GM19452 (cell line): ENCODE data around the gene GNB1.

ENCODE experiments used
- ATAC-seq: cut with Tn5 transposase; IDR thresholded peaks from one replicate; pipeline ENCODE4 v1.9.1; 2021; ENCODE audit not compliant: unreplicated experiment

GNB1 gene

DNA sequence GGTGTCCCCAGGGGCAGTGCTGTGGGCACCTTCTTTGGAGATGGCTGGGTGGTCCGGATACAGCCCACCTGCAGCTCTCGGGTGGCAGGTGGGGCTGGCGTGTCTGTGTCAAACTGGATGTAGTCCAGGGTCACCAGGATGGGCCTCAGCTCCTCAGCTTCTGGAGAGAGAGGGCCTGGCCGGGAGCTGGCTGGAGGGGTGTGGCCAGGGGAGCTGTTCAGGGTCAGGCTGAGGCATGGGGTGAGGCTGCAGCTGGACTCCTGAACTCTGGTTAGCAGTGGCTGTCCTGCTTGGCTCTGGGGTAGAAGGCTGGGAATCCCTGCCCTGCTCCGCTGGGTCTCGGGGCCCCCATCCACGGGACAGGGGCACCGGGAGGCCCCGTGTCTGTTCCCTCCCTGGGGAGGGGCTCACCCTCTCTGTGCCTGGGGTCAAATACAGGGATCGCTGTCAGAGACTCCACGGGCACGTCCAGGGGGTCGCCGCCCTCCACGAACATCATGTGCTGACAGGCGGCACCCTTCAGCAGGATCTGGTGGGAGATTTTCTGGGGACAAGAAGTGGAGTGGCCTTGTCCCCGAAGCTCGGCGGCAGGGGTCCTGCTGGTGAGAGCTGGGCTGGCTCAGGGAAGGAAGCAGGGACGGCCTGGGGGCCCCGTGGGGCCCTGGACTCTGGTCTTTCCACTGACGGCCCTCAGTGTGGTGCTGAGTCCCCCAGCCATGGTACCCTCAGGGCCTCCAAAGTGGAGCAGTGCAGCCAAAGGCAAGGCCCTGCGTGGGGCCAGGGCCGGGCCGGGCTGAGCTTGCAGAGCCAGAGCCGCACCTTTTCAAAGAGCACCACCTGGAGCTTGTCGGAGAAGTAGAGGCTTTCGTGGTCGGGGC lies 32.3 kb upstream of the GNB1 start:
- ATAC-seq: no peak

DNA sequence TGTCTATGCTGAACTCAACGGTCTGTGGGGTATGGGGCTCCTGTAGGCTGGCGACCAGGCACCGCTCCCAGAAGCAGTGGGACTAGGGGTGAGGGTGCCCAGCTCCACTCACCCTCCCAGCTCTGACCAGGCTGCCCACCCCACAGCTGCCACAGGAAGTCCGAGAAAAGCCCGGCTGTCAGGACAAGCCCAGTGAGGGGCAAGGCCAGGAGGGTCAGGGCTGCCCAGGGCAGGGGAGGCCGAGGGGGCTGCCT lies 31.7 kb upstream of the GNB1 start:
- no peak for ATAC-seq

DNA sequence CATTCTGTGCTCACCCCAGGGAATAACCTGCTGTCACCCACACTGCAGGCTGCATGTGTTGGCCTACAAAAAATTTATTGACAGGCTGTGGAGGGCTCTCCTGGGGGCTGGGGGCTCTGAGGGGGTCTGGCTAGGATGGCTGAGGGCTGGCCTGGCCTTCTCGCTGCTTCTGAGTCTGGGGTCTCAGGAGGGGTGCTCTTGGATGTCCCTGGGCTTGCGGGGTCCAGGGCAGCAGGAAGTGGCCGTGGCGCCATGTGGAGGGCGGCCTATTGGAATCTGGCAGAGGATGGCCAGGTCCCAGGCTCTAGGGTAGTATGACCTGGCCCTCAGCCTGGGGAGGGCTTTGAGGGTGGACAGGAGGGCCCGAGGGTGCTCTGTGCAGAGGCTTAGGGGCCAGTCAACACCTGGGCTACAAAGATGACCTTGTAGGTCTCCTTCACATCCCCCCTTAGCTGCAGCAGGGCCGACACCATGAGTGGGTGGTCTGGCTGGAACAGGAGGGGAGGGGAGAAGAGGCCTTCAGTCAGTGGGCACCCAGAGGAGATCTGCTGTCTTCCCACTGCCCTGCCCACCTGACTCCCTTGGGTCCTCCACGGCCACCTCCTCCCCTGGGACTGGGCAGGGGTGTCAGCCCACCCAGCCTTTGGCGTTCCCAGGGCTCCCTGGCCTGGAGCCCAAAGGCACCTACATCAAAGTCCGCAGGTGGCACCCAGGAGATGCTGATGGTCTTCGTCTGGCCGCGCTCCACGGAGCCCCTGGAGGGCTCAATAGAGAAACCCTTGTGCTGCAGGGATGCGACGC lies 31.2 kb upstream of the GNB1 start:
- ATAC-seq: no peak

DNA sequence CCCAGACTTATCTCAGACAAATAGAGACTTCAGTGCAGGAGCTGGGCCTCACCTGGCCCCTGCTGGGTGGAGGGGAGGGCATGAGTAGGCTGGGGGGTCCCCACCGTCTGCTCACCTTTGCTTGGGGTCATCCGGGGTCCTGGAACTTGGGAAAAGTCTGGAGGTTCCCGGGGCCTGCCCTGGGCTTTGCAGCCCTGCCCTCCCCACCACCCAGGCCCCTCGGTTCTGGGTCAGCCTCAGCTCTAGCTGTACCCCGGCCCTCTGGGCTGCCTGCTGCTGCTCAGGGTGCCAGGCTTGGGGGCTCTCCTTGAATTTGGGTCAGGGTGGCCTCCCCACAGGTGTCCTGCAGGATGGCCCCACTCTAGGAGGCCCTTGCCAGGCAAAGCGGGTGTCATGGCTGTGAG lies 30.6 kb upstream of the GNB1 start:
- ATAC-seq: no peak

DNA sequence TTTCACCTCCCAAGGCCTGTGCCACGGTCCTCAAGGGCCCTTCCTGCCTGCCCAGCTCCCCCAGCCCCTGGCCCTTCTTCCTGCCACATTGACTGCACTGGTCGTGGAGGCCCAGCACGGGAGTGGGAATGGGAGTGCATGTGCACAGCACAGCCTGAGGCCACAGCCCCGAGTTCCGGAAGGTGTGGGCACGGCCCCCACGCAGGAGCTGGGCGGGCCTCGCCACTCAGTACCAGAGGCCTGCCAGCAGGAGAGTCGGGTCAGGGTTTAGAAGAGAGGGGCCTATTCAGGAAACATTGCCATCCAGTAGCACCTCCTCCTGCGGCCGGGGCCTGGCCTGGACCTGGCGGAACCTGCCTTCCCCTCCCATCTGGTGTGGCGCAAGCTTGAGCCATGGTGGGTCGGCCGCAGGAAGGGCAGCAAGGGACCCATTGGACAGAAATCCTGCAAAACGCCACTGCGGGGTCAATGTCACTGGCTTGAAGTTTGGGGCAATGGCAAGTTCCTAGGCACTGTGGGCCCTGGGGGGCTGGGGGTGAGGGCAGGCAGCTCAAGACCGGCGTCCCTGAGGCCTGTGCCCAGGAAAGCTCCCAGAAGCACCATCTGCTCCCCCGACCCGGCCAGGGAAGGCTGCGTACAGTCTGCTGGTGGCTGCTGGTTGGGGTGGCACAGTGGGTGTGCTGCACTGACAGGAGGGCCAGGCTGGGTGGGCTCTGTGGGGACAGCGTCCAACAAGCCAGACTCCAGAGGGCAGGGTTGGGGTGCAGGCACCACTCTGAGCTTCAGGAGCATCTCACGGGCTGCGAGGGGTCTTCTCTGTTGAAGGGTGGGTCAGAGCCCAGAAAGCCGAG lies 29.9 kb upstream of the GNB1 start:
- ATAC-seq: no peak

DNA sequence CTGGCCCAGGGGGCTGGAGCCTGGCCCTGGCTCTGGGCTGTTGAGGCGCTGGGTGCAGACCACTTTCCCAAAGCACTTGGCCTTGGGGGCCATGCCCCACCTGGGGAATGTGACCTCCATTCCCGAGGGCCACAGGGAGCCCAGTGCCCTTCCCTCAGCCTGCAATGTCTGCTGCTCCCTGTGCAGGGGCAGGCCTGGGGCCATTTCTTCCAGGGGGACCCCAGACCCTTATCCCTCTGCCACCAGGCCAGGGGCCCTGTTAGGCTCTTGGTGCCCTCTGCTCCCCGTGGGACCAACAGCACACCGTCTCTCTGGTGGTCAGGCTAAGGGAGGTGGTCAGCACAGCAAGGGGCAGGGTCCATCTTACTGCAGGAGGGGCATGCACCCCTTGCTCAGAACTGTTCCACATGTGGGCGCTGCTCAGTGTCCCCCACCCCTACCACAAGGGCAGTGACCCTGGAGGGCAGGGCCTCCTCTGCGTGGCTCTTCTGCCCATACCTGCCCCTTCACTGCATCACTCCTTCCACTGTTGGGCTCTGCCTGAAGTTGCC lies 29.2 kb upstream of the GNB1 start:
- ATAC-seq: no peak

DNA sequence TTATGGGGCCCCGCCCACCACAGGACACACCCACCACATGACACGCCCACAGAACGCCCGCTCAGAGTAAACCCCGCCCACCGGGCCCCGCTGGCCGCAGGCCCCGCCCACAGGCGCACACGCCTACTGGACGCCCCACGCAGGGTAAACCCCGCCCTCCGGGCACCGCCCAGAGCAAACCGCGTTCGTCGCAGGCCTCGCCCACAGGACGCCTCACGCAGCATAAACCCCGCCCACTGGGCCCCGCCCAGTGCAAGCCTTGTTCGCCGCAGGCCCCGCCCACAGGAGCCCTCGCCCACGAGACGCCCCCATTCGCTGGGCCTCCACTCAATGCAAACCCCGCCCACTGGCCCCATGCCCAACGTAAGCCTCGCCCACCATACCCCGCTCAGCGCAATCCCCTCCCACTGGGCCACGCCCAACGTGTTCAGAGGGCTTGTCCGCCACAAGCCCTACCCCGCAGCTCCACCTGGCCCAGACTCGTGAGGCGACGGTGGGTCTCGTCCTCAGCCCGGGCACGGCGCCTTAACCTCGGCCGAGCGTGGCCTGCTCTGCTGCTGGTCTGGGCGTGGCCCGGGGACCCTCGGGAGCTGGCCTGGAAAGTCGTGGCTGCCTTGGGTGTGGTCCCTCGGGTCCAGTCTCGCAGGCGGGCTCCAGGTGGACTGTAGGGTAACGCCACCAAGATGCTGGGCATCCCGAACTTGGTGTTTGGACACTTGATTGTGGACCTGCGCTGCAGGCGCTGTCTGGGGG lies 28.6 kb upstream of the GNB1 start:
- peak; percentile 81 for ATAC-seq

DNA sequence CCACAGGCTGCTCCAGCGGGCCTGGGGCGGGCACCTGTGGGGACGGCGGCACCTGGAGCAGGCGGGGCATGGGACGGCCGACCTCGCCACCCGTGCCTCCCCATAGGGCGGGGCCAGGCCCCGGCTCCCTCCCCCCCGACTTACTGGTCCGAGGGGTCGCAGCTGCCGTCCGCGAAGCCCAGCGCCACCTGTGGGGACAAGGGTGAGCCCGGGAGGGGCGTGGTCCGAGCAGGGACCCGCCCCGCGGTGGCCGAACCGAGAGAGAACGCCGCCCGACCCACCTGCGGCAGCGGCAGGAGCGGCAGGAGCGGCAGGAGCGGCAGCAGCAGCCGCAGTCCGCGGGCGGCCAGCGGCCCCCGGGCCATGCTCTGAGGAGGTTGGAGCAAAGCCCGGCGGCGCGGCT lies 28.0 kb upstream of the GNB1 start, which contains the start of gene TMEM52:
TMEM52 (minus strand) TSS at position 379 of the 403 bp plus-strand sequence; CDS start at position 365, 14 bp downstream.
- peak; percentile 39 for ATAC-seq

DNA sequence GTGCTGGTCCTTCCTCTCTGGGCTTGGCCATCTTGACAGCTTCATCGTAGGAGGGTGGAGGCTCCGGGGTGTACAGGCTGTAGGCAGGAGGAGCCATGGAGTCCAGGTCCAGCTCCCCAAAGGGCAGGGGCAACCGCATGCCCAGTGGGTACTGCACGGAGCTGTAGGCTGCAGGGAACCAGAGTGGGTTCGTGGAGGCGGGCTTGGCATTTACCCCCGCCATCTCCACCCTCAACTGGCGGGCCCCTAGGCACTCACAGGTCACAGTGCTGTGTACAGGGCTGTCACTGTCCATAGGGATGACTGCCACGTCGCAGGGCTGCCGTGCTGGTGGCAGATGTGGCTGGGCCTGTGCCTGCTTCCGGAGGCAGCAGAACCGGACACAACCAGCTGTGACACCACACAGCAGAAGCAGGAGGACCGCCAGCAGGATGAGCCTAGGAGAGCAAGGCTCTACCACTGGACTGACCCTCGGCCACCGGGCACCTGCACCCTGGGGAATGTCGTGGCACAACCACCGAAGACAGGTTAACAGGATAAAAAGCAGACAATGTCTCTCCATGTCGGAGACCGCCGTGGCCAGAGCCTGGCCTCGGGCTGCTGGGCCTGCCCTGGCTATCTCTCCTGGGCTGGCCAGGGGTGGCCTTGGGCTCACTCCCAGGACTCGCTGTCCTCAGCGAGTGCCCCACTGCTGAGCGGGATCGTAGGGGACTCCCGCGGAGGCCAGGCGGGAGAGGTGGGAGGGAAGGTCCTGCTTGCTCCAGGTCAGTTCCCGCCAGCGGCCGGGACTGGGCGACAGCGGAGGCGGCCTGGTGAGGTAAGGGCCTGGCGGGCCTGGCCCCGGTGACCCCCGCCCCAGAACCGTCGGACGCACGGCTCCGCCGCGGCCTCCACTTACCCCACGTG lies 27.4 kb upstream of the GNB1 start:
- no peak for ATAC-seq

DNA sequence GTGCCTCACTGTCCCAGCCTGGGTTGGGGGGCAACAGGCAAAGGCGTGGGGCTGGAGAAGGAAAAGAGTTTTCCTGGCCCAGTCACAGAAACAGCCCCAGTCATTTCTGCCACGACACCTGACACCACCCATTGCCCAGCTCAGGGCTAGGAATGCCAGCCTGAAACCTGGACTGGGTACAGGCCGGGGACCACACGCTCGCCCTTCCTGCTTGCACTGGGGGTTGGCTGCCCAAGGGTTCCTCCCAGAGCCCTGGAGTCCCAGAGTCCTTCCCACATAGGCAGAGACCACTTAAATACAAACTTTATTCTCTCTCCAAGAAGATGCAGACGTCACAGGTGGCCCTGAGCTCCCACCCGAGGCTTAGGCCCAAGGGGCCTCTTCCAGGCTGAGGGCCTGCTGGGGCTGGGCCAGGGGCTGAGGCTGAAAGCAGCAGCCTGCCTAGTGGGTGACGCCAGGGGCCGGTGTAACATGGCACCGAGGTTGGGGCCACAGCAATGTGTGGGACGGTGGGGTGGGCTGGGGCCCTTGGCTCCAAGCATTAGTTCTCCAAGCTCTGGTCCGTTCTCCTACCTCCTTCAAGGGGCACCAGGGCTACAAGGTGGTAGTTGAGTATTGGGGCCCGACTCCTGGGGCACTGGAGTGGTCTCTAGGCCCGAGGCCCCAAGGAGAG lies 26.6 kb upstream of the GNB1 start:
- ATAC-seq: no peak

DNA sequence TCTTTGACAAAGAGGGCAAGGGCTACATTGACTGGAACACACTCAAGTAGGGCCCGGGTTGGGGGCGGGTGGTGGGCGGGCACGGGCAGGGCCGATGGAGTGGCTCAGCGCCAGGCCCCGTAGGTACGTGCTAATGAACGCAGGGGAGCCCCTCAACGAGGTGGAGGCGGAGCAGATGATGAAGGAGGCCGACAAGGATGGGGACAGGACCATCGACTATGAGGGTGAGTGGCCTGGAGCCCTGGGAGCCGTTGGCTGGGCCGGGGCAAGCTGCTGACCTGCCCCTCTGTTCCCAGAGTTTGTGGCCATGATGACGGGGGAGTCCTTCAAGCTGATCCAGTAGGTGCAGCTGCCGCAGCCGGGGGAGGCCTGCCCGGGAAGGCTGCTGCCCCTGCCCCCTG lies 26.0 kb upstream of the GNB1 start:
- ATAC-seq: no peak

DNA sequence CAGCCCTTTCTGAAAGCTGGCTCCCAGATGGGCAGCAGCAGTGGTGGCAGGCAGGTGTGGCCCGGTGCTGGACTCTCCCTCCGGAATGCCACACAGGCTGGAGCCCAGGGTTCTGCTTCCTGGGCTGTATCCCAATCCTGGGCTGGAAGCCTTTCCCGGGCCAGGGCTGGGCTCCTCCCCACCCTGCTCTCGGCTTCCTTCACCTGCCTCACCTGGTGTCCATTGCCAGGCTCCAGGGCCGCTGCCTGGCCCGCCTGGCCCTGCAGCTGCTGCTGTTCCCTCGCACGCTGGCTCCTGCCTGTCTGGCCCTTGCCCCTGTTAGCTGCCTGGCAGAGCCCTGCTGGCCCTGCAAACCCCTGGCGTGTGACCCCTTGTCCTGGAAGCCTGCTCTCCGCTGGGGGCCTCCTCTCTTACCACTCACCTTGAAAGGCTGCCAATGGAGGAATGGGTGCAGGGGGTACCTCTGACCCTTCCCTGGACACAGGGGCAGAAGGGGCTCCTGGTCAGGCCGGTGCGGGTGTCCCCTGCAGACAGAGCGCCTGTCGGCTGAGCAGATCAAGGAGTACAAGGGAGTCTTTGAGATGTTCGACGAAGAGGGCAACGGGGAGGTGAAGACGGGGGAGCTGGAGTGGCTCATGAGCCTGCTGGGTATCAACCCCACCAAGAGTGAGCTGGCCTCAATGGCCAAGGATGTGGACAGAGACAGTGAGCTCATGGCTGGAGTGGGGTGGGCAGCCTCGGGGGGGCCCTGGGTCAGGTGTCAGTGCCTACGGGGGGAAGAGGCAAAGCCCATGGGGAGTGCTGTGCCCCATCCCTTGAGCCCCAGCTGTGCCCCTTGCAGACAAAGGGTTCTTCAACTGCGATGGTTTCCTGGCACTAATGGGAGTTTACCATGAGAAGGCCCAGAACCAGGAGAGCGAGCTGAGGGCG lies 25.3 kb upstream of the GNB1 start:
- ATAC-seq: no peak

DNA sequence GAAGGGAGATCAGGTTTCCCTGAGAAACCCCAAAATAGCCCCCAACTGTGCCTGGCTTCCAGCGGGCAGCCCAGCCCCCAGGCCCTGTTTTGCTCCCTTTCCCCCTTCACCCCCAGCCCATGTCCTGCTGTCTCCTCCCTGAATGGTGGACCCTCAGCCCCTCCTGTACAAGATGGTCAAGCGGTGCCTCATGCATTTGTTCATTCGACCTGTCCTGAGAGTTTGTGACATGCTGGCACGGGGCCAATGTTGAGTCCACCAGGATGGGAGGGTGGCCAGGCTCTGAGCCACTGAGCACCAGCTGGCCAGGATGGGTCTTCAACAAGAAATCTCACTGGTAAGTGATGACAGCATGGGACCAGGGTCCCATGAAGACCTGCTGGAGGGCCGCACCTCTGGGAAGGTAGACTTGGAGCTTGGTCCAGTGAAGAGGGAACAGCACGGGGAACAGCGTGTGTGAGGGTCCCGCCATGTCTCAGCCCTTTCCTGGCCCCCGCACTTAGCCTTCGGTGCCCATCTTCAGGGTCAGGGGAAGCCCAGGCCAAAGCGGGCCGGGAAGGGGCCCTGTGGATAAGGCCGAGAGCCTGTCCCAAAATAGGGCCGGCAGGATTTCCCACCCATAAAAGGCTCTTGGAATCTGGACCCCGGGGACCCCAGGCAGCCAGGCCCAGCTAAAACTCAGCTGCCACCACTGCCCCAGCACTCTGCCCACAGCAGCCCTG lies 24.2 kb upstream of the GNB1 start, which contains the start of gene CALML6:
CALML6 (plus strand) TSS at position 290 of the 722 bp plus-strand sequence; CDS start at position 311, 21 bp downstream.
- ATAC-seq: no peak

DNA sequence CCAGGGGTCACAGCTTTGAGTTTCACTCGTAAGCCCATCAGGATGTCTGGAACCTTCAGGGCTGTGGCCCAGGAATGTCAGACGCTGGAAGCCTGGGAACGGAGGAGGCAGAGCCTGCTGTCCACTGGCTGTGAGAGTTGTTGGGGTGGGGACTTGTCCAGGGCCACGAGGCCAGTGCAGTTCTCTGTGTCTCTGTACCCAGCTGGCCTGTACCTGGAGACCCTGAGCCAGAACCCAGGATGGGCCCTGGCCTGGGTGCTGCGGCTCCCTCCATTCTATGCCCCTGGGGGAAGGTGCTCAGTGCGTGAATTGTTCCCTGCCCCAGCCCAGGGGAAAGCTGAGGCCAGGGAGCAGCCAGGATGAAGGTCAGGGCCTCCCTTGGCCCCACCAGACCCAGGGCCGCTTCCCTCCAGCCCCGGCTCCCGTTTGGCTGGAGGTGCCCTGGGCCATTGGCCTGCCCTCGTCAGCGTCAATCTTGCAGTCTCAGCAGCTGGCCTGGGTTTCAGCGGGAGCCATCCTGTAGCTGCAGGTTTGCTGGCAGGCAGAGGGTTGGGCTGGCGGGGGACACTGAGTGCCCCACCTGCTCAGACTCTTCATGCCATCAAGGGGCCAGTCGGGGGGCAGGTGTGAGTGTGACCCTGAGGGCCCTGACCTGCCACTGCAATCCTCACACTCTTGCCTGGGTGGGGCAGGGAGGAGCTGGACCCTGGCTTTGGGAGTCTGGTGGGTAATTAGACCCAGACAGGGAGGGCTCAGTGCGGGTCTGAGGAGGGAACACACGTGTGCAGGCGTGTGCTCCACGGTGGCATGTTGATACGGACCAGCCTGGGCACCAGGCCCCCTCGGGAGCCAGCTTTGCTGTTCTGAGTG lies 23.4 kb upstream of the GNB1 start:
- no peak for ATAC-seq

DNA sequence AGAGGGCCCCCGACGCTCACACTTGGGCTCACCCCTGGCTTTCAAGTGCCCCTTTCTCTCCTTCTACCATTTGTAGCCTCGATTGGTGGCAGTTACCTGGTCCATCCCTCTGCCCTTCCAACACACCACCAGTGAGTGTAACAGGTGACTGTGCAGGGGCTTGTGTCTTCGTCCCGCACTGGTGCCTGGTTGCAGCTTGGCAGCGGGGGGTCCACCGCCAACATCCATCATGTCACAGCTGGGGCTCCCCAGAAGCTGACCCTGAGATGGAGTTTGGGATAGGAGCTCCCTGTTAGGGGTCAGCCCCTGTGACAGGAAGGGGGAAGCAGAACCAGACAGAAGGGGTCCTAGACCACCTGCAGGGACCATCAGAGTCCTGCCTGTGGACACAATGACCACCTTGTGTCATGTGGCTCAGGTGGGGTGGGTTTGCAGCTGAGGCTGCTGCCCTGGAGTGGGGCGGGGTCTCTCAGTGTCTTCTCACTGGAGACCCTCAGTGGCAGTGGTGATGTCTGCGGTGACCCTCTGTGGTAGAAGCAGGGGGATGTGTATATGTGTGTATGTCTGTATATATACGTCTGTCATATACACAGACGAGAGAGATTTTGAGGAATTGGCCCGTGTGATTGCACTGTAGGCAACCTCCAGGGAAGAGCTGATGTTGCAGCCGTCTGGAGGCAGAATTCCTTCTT lies 20.6 kb upstream of the GNB1 start:
- ATAC-seq: no peak
